ENCODE results near the gene OTUB2.

Gene OTUB2

DNA sequence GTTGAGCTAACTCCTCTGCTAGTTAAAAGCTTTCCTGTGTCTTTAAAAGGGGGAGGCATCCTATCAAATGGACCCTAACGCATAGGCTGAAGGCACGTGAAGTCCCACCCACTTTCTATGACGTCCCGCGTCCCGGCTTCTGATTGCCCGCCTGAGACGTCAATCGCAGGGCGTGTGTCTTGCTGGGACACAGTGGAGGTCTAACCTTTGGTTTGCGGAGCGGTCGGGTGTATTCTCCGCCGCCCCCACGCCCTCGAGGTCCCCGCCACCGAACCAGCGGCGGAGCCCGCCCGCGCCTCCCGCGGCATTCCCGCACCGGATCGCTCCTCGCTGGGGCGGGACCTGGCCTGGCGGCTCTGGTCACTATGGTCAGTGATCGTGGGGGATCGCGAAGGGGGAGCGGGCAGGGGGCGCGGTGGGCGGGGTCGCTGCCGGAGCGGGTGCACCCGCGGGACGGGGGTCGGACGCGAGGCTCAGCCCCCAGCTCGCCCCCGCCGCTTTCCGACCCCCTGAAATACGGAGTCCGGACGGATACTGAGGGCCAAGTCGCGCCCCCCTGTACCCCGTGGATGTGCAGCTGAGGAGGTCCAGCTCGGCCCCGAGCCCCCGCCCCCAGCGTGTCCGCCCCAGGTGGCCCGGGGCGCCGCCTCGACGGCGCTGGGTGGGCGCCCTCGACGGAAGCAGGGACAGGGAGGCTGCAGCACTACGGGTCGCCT, at the start of gene OTUB2:
Gene OTUB2, plus strand, starts transcription at position 168 of the 716 bp plus-strand sequence. Its CDS starts 198 bp downstream, at position 366.
- TF ChIP-seq, protein P1, sequence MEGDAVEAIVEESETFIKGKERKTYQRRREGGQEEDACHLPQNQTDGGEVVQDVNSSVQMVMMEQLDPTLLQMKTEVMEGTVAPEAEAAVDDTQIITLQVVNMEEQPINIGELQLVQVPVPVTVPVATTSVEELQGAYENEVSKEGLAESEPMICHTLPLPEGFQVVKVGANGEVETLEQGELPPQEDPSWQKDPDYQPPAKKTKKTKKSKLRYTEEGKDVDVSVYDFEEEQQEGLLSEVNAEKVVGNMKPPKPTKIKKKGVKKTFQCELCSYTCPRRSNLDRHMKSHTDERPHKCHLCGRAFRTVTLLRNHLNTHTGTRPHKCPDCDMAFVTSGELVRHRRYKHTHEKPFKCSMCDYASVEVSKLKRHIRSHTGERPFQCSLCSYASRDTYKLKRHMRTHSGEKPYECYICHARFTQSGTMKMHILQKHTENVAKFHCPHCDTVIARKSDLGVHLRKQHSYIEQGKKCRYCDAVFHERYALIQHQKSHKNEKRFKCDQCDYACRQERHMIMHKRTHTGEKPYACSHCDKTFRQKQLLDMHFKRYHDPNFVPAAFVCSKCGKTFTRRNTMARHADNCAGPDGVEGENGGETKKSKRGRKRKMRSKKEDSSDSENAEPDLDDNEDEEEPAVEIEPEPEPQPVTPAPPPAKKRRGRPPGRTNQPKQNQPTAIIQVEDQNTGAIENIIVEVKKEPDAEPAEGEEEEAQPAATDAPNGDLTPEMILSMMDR (conservative IDR thresholded peaks at IDR 0.05) = no peak
- H3K27ac ChIP-seq = peak within 1 kb of the TSS; percentile 60; the same call in 1 of the 2 replicates

DNA sequence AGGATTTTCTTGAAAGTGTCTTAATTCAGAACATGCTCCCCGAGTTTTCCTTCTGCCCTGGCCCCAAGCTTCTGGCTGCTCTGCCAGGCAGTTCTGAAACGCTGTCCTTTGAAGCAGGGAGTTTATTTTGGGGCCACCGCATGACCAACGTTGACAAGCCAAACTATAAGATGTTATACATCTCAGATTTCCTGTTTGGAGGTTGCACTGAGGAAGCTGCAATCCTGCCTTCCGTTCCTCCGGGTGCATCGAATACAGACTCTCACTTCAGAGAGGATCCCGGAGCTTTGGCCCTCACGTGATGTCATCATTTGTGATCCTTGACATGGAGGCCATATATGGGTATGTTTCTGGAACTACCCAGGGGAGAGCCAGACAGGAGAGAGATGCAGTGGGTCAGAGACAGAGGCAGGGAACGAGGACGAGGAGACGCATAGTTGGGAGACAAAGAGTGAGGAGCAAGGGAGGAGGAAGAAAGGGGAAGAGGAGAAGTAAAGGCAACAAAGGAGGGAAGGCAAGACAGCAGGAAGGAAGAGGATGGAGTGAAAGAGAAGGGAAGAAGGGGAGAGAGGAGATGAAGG, 49.6 kb upstream of the OTUB2 start, which contains the start of gene ASB2:
Gene ASB2, minus strand, starts transcription at position 94 of the 581 bp plus-strand sequence. CDS start 12,031 bp downstream, outside the sequence.
- TF ChIP-seq, protein P1 (conservative IDR thresholded peaks at IDR 0.05) = no peak
- H3K27ac ChIP-seq = no peak within 1 kb of the TSS

DNA sequence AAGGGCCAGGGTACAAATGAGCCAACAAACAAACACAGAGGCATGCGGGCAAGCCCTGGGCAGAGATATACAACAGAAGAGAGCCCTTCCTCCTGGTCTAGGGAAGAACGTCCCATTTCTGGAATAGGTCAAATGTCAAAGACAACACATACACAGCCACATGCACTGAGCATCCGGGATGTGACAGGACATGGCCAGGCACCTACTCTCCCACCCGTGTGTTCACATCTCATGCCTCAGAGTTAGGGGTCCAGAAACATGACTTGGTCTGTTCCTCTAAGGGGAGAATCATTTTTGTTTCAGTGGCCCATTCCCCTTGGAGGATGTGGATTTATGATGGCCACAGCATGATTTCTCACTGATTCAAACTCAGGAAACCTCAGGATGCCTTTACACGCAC, 49.0 kb upstream of the OTUB2 start:
- TF ChIP-seq, protein P1 (conservative IDR thresholded peaks at IDR 0.05) = no peak
- H3K27ac ChIP-seq = no peak overlapping the region

DNA sequence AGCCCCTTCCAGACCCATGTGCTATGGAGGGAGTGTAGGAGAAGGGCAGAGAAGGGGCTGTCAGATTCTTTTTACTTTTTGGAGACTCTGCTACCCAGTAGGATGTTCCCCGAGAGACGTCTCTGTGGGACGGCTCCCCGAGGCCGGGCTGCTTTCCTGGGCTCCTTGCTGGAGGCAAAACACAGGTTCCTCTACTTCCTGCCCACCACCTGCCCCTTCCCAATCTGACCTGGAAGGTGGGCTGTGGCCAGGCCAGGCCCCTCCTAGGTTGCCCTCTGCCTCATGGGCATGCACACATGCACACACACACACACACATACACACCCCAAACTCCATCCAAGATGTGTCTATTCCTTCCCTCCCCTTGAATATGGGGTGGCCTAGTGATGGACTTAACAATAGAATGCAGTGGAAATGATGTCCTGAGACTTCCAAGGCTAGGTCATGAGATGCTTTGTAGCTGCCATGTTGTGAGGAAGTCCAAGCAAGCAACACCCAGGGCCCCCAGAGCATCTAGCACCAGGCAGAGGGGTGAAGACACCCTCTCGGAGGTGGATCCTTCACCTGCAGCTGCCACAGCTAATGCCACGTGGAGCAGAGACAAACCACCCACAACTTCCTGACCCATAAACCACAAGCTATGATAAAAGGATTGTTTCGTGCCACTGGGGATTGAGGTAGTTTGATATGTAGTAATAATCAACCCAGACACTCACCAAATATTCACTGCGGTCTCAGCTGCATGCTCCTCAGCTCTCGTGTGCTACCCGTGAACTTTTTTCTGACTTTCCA, 48.2 kb upstream of the OTUB2 start:
- TF ChIP-seq, protein P1 (conservative IDR thresholded peaks at IDR 0.05) = no peak
- H3K27ac ChIP-seq = no peak overlapping the region

DNA sequence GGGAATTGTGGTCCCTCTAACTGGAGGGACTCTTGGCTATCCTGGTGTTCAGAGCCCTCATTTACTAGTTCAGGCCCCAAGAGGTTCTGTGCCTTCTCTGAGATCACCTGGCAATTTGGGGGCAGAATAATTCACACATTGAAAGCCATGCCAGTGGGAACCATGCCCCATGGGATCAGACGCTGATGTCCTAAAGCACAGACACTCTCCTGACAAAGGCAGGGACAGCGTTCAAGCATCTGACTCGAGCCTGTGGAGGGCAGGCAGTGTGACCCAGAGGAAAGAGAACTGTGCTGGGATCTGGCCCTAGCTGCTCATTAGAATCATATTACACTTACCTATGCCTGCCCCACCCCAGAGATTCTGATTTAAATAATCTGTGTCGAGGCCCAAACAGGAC, 47.4 kb upstream of the OTUB2 start:
- H3K27ac ChIP-seq = no peak overlapping the region
- TF ChIP-seq, protein P1 (conservative IDR thresholded peaks at IDR 0.05) = no peak

DNA sequence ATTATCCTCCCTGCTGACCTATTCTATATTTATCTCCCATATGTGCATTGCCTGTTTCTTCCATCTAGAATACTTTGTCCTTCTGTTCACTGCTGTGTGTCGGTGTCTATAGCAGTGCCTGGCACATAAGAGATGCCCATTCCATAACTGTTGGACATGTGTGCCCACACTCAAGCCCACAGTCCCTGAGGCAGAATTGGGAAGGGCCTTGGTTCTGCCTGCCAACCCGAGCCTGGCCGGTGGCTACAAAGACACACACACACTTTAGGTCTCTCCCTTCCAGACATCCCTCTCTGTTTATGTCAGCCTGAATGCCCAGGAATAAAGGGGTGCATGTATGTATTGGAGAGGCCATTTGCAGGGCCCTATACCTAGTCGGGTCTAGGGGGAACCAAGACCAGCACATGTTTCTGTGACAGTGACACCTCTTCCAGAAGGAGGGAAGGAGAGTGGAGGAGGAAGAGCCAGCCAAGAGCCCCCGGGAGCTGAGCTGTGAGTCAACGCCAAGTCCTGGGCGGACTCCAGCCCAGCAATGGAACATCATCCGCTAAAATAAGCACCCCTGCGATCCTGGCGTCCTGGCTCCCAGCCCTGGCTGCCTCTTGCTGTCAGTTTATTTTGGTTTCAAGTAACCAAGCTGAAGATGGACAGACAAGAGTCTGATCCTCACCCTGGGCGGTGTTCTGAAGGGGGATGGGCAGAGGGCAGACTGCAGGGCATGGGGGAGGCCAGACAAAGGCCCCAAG, 45.5 kb upstream of the OTUB2 start:
- H3K27ac ChIP-seq = no peak overlapping the region
- TF ChIP-seq, protein P1 (conservative IDR thresholded peaks at IDR 0.05) = no peak
